Tibial artery (tissue), 4 donors: ENCODE results near the gene FBXW10.
"Not testable (repeated sequence)": the region's sequence is repeated elsewhere in the genome, so short reads cannot be mapped to it uniquely, and the experiment has no call there.

Experiments
- DNase-seq, 2 donors: peaks; one replicate each; pipeline ENCODE4 v3.0.0-alpha.2; 2019
- H3K27ac ChIP-seq, 2 donors: fragments of 200-600 bp; sonication (generic) in 1 of 2; 1 replicate in 1 of 2; 2 replicates in 1 of 2; pipeline ENCODE4 v1.5.1; 2018 to 2019; ENCODE audit warnings: mild to moderate bottlenecking in 1 of 2
- H3K27me3 ChIP-seq, 2 donors: fragments of 200-600 bp; sonication (generic) in 1 of 2; one replicate each; pipeline versions ENCODE4 v1.5.1 to v1.6.0; 2016 to 2019
- H3K36me3 ChIP-seq, 3 donors: fragments of 200-600 bp; sonication (generic) in 2 of 3; one replicate each; pipeline ENCODE4 v1.5.1; 2016 to 2019; ENCODE audit warnings: mild to moderate bottlenecking in 2 of 3
- H3K4me1 ChIP-seq, 4 donors: fragments of 200-600 bp; sonication (generic) in 2 of 4; 1 replicate in 3 of 4; 2 replicates in 1 of 4; pipeline ENCODE4 v1.5.1; 2016 to 2019
- H3K4me3 ChIP-seq, 2 donors: fragments of 200-600 bp; sonication (generic) in 1 of 2; 1 replicate in 1 of 2; 2 replicates in 1 of 2; pipeline ENCODE4 v1.5.1; 2018 to 2019; ENCODE audit warnings: mild to moderate bottlenecking in 2 of 2
- H3K9me3 ChIP-seq, 3 donors: fragments of 200-600 bp; sonication (generic) in 1 of 3; one replicate each; pipeline ENCODE4 v1.5.1; 2016 to 2019
- CTCF ChIP-seq, 2 experiments: fragments of 200-600 bp in 1 of 2; fragments of 450-650 bp in 1 of 2; IDR thresholded peaks; one replicate each; pipeline ENCODE4 v1.5.1; 2017 to 2019; ENCODE audit warnings: antibody characterized with exemption in 2 of 2, mild to moderate bottlenecking in 1 of 2, moderate library complexity in 1 of 2
- intact Hi-C: fragments of 100-400 bp; cut with DNase I; formaldehyde crosslinking; loops from one replicate; pipeline ENCODE4 v1.15.0; 2023; ENCODE audit warnings: low total_unique reads

Gene FBXW10

GRCh38 chr17:18816489-18817371 is 72.9 kb downstream of the FBXW10 start:
- H3K27ac ChIP-seq, H3K27me3 ChIP-seq, H3K36me3 ChIP-seq, intact Hi-C loops, H3K9me3 ChIP-seq, H3K4me1 ChIP-seq, H3K4me3 ChIP-seq: not testable (repeated sequence)
- TF ChIP-seq CTCF (IDR thresholded peaks at IDR 0.05) = peak; percentile 55 to 60
- peak in 1 of 2 donors; percentile 34 for DNase-seq

DNA sequence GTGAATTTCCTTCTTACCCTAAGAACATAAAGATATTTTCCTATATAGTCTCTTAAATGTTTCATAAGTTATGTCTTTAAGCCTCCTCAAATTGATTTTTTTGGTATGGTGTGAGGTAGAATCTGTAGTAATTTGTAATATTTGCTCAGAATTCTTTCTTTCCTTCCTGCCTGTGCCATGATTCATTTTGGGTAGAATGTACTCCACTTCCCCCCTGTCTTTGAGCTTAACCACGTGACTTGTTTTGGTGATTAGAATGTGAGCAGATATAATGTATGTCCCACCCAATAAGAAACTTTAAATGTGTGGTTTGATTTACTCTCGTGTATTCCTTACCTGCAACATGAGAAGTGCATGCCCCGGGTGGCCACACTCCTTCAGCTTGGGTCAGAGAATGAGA is 77.6 kb downstream of the FBXW10 start:
- H3K27ac ChIP-seq, H3K36me3 ChIP-seq, H3K27me3 ChIP-seq, DNase-seq, H3K9me3 ChIP-seq, H3K4me1 ChIP-seq, H3K4me3 ChIP-seq, intact Hi-C loops: not testable (repeated sequence)

- H3K36me3 ChIP-seq, H3K27me3 ChIP-seq, DNase-seq, H3K27ac ChIP-seq, intact Hi-C loops, H3K9me3 ChIP-seq, H3K4me1 ChIP-seq, H3K4me3 ChIP-seq: not testable (repeated sequence)
These were observed 83.8 kb downstream of the FBXW10 start for GRCh38 chr17:18827613-18828012.
